ENCODE measurements around the gene NXPH3.

The NXPH3 gene

GRCh38 chr17:49582055-49582722 lies 6.5 kb downstream of the NXPH3 start:
- ChIA-PET CTCF (interaction anchor here (0.9 to 20.7 kb wide), 5 partner anchors 12 to 116 kb away, joined by 3 to 880 read pairs (median 5); partner anchors contain the start of gene SLC35B1), POLR2A (no interaction called here)
- no peak for DNase-seq (ENCODE audit: extremely low spot score)
- TF ChIP-seq CTCF (IDR thresholded peaks at IDR 0.05; ENCODE audit: control extremely low read depth, extremely low read depth, low read depth, missing control alignments), result no peak

GRCh38 chr17:49582789-49583188 lies 7.1 kb downstream of the NXPH3 start:
- POLR2A ChIA-PET, result no interaction called here
- TF ChIP-seq CTCF (IDR thresholded peaks at IDR 0.05; ENCODE audit: control extremely low read depth, extremely low read depth, low read depth, missing control alignments), result no peak
- CTCF ChIA-PET, result interaction anchor here (0.9 to 20.7 kb wide), 5 partner anchors 12 to 116 kb away, joined by 3 to 880 read pairs (median 5); partner anchors contain the start of gene SLC35B1
- no peak for DNase-seq (ENCODE audit: extremely low spot score)

GRCh38 chr17:49583226-49583625 lies 7.6 kb downstream of the NXPH3 start:
- no peak for TF ChIP-seq CTCF (IDR thresholded peaks at IDR 0.05; ENCODE audit: control extremely low read depth, extremely low read depth, low read depth, missing control alignments)
- no peak for DNase-seq (ENCODE audit: extremely low spot score)
- POLR2A ChIA-PET, result no interaction called here
- CTCF ChIA-PET, result interaction anchor here (1.3 to 20.7 kb wide), 5 partner anchors 8 to 115 kb away, joined by 3 to 880 read pairs (median 5); partner anchors contain the start of gene SLC35B1

- CTCF ChIA-PET, result interaction anchor here (1.3 to 20.7 kb wide), 4 partner anchors 9 to 114 kb away, joined by 3 to 880 read pairs (median 10); partner anchors contain the start of gene SLC35B1
- no peak for TF ChIP-seq CTCF (IDR thresholded peaks at IDR 0.05; ENCODE audit: control extremely low read depth, extremely low read depth, low read depth, missing control alignments)
- POLR2A ChIA-PET, result no interaction called here
- DNase-seq (ENCODE audit: extremely low spot score), result no peak
Observed at GRCh38 chr17:49583889-49584288, 8.2 kb downstream of the NXPH3 start.

- ChIA-PET CTCF (interaction anchor here (0.6 kb wide), 1 partner anchor 13 kb away, joined by 3 read pairs; no protein-coding TSS in a partner anchor), POLR2A (no interaction called here)
- no peak for TF ChIP-seq CTCF (IDR thresholded peaks at IDR 0.05; ENCODE audit: control extremely low read depth, extremely low read depth, low read depth, missing control alignments)
- no peak for DNase-seq (ENCODE audit: extremely low spot score)
Observed at GRCh38 chr17:49585422-49586027, 9.9 kb downstream of the NXPH3 start.

- DNase-seq (ENCODE audit: extremely low spot score), result no peak
- CTCF ChIA-PET, result interaction anchor here (1.4 to 2.0 kb wide), 5 partner anchors 10 to 109 kb away, joined by 3 to 8 read pairs (median 5); partner anchors contain the start of gene NXPH3
Observed at GRCh38 chr17:49587366-49588073, 11.8 kb downstream of the NXPH3 start.

More at GRCh38 chr17:49587366-49588073, 11.8 kb downstream of the NXPH3 start:
- POLR2A ChIA-PET, result interaction anchor here (0.7 kb wide), 1 partner anchor 11 kb away, joined by 3 read pairs; no protein-coding TSS in a partner anchor
- no peak for TF ChIP-seq CTCF (IDR thresholded peaks at IDR 0.05; ENCODE audit: control extremely low read depth, extremely low read depth, low read depth, missing control alignments)
